Colonic mucosa (tissue), 4 donors: ENCODE data around the gene TASP1. TPM values are rescaled to one million over a fixed set of nuclear protein-coding genes. Genes with fewer than 3 reads are reported as not detected.

Experiments used
- DNase-seq: peaks from one replicate; pipeline ENCODE4 v3.0.0-alpha.2; 2020
- H3K27ac ChIP-seq: fragments of 200-600 bp; one replicate; pipeline ENCODE4 v1.8.0; 2021
- H3K27me3 ChIP-seq: fragments of 200-600 bp; one replicate; pipeline ENCODE4 v1.8.0; 2021
- H3K36me3 ChIP-seq: fragments of 200-600 bp; one replicate; pipeline ENCODE4 v1.8.0; 2021
- H3K4me1 ChIP-seq: fragments of 200-600 bp; one replicate; pipeline ENCODE4 v1.8.0; 2021; ENCODE audit warnings: mild to moderate bottlenecking
- H3K4me3 ChIP-seq: fragments of 200-600 bp; one replicate; pipeline ENCODE4 v1.8.0; 2021
- H3K9ac ChIP-seq, 2 donors: one replicate each; pipeline ENCODE4 v1.7.0; 2013; ENCODE audit warnings: control low read depth in 2 of 2, low read depth in 2 of 2, low read length in 2 of 2
- H3K9me3 ChIP-seq: fragments of 200-600 bp; one replicate; pipeline ENCODE4 v1.8.0; 2021
- intact Hi-C: fragments of 100-400 bp; cut with DNase I; formaldehyde crosslinking; loops from one replicate; pipeline ENCODE4 v1.14.1; 2022
- total RNA-seq, 2 donors: library from RNA; stranded (reverse); fragmentation: NEBNext Ultra II Directional in 1 of 2; extraction: Animal tissue kit (Norgen Biotek cat#: 25700) in 1 of 2; gene quantifications; one replicate each; pipeline ENCODE4 v1.2.1, GENCODE V29; 2021
- TF ChIP-seq, protein P1 (sequence below): fragments of 200-600 bp; IDR thresholded peaks from one replicate; pipeline ENCODE4 v1.8.0; 2022; ENCODE audit warnings: antibody characterized with exemption, mild to moderate bottlenecking
- donor health status: healthy.
- donor health status: DM: no; HTN: no; CAD: no.
- donor health status: DM: no; HTN: no; CAD: no.

Gene TASP1
- total RNA-seq, 2 donors from 2014 or later: 9.4 to 12.6 TPM

DNA sequence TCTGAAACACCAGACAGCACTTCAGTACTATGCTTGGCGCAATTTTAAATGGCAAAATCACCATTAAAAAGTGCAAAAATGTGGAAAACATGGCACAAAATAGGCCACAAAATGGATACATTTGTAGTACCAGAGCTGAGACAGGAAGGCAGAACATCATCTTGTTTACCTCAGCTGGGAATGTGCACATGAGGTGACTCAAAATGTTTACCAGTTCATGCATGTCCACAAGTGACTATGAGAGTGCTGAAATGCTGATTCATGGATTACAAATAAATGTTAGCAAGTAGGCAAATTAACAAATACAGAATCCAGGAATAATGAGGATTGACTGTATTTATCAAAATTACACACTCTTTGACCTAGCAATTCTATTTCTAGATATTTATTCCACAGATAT, 216.1 kb downstream of the TASP1 start:
- intact Hi-C loops: no loop called here

DNA sequence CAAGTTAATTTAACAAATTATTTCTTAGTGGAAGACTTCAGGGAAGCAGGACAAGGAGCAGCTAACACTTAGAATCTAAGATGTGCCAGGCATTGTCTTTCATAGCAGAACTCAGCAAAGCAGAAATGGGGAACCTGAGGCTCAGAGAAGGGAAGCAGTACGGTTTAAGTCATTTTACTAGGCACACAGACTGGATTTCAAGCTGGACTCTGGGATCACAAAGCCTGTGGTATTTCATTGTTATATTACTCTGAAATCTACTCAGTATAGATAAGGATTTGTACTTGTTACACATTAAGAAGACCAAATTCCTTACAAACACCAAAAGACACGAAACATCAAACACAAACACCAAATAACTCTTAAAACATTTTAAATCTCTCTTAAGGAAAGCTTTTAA, 218.1 kb downstream of the TASP1 start:
- no peaks in the 10 kb centered on the region for H3K27me3 ChIP-seq
- H3K4me3 ChIP-seq: no peak overlapping the region
- peaks cover 7% of the 10 kb centered on the region for H3K4me1 ChIP-seq
- no peaks in the 10 kb centered on the region for H3K36me3 ChIP-seq
- no peak overlapping the region for H3K27ac ChIP-seq
- intact Hi-C loops: no loop called here
- no peaks in the 10 kb centered on the region for H3K9me3 ChIP-seq
- TF ChIP-seq, protein P1, sequence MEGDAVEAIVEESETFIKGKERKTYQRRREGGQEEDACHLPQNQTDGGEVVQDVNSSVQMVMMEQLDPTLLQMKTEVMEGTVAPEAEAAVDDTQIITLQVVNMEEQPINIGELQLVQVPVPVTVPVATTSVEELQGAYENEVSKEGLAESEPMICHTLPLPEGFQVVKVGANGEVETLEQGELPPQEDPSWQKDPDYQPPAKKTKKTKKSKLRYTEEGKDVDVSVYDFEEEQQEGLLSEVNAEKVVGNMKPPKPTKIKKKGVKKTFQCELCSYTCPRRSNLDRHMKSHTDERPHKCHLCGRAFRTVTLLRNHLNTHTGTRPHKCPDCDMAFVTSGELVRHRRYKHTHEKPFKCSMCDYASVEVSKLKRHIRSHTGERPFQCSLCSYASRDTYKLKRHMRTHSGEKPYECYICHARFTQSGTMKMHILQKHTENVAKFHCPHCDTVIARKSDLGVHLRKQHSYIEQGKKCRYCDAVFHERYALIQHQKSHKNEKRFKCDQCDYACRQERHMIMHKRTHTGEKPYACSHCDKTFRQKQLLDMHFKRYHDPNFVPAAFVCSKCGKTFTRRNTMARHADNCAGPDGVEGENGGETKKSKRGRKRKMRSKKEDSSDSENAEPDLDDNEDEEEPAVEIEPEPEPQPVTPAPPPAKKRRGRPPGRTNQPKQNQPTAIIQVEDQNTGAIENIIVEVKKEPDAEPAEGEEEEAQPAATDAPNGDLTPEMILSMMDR: no peak
- H3K9ac ChIP-seq: no peak overlapping the region
- DNase-seq: no peak

More for the DNA sequence above, 216.1 kb downstream of the TASP1 start:
- DNase-seq: no peak
- Histone ChIP-seq H3K9ac (no peak overlapping the region), H3K4me3 (no peak overlapping the region), H3K36me3 (no peaks in the 10 kb centered on the region), H3K4me1 (peaks cover 7% of the 10 kb centered on the region), H3K27me3 (no peaks in the 10 kb centered on the region), H3K27ac (no peak overlapping the region), H3K9me3 (no peaks in the 10 kb centered on the region)
- TF ChIP-seq, protein P1: no peak

DNA sequence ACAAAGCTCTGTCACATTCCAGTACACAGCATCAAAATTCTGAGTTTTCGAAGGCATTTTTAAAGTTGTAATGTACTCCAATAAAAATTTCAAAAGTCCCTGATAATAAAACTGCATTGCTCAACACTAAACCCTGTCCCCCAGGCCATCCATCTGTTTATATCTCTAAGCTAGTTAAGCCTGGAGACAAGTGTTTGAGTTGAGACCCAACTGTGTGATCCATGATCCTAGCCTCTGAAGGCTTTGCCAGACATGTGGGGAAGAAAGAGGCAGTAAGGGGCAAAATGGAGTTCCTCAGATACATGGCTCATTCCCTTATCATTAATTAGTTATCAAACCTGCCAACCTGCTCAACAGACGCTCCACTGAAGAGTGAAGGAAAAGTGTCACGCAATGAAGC, 219.3 kb downstream of the TASP1 start:
- no peak overlapping the region for H3K4me3 ChIP-seq
- H3K27ac ChIP-seq: no peak overlapping the region
- no peak overlapping the region for H3K9ac ChIP-seq
- no peaks in the 10 kb centered on the region for H3K9me3 ChIP-seq
- no peaks in the 10 kb centered on the region for H3K27me3 ChIP-seq
- DNase-seq: no peak
- TF ChIP-seq, protein P1: no peak
- no peaks in the 10 kb centered on the region for H3K36me3 ChIP-seq
- peaks cover 5% of the 10 kb centered on the region for H3K4me1 ChIP-seq
- intact Hi-C loops: no loop called here

DNA sequence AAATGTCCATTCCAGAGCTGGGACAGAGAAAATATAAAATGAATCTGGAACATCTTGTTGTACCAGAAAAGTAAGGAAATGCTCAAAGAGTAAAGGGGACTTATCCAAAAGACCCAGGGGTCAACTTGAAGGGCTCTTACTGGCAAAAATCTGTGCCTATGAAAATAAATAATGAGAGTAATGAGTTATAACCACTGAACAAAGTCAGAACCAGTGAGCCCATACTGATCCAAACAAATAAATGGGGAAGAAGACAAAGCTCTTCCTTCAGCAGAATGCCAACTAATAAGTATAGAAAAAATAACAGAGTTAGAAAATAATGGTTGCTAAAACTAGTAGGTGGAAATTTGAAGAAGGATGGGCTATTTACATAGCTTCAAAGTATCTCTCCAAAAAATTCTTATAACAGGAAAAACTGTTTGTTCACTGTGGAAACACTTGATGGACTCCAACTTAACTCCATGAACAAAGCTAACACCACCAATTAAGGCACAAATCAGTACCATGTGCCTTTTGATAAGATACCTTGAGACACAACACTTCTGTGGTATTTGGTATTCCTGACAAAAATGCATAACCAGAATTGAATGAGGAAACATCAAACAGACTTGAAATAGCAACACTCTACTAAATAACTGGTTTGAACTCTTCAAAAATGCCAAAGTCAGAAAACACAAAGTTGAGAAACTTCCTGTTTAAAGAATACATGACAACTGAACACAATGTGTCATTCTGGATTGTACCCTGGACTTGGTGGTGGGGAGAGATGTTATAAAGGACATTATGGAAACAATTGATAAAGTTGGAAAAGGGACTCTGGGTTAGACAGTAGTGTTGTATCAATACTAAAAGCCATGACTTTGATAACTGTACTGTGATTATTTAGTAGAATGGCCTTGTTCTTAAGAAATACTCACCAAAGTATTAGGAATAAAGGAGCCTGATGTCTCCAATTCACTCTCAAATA, 220.2 kb downstream of the TASP1 start:
- Histone ChIP-seq H3K9ac (no peak overlapping the region), H3K4me3 (no peak overlapping the region), H3K4me1 (no peaks in the 10 kb centered on the region), H3K9me3 (no peaks in the 10 kb centered on the region), H3K27ac (no peak overlapping the region), H3K27me3 (no peaks in the 10 kb centered on the region), H3K36me3 (no peaks in the 10 kb centered on the region)
- DNase-seq: no peak
- intact Hi-C loops: no loop called here
- TF ChIP-seq, protein P1: no peak

DNA sequence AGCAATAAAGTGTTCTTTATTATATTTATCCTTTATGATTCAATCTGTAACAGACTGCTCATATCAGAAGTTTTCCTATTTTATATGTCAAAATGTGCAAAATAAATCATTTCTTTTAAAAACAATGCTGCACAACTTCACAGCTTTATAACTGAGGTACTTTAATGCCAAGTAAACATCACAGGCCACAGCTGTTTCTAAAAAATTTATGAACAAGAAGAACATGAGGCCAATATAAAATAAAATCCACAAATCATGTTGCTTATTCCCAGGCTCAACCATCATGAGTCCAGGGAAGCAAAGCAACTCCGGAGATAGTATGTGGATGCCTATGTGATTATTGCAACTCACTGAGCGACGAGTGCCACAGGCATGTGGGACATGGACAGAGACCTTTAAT, 222.2 kb downstream of the TASP1 start:
- H3K27me3 ChIP-seq: no peaks in the 10 kb centered on the region

More for the DNA sequence above, 222.2 kb downstream of the TASP1 start:
- DNase-seq: no peak
- Histone ChIP-seq H3K27ac (no peak overlapping the region), H3K36me3 (no peaks in the 10 kb centered on the region), H3K4me1 (no peaks in the 10 kb centered on the region), H3K9ac (no peak overlapping the region), H3K4me3 (no peak overlapping the region), H3K9me3 (no peaks in the 10 kb centered on the region)
- intact Hi-C loops: no loop called here
- TF ChIP-seq, protein P1: no peak
